Measurements from ENCODE around the gene PAQR7. TPM values are rescaled to one million over a fixed set of nuclear protein-coding genes. Genes with fewer than 3 reads are reported as not detected.

Gene PAQR7
- total RNA-seq, 1 experiment from 2014 or later, result 13.6 TPM

- H3K36me3 Mint-ChIP-seq (ENCODE audit: insufficient read depth, unreplicated experiment), result peaks cover 5% of the 10 kb centered on the region
- CTCF ChIA-PET, result no interaction called here
- H3K9me3 Mint-ChIP-seq (ENCODE audit: low read depth, unreplicated experiment), result no peaks in the 10 kb centered on the region
- intact Hi-C loops (cut with micrococcal nuclease; ENCODE audit: unreplicated experiment), result no loop called here
- peaks cover 7% of the 10 kb centered on the region for H3K27me3 Mint-ChIP-seq (ENCODE audit: unreplicated experiment)
- no peak overlapping the region for H3K27ac Mint-ChIP-seq (ENCODE audit: unreplicated experiment)
- DNase-seq, result no peak
- no peak for TF ChIP-seq CTCF (IDR thresholded peaks at IDR 0.05; ENCODE audit: unreplicated experiment)
- no peaks in the 10 kb centered on the region for H3K4me1 Mint-ChIP-seq (ENCODE audit: low read depth, unreplicated experiment)
- BruUV-seq (replicated peaks), result no TSS peak
- H3K4me3 Mint-ChIP-seq (ENCODE audit: low read depth, unreplicated experiment), result no peak overlapping the region
Observed at GRCh38 chr1:25913206-25913605, 37.7 kb upstream of the PAQR7 start.

DNA sequence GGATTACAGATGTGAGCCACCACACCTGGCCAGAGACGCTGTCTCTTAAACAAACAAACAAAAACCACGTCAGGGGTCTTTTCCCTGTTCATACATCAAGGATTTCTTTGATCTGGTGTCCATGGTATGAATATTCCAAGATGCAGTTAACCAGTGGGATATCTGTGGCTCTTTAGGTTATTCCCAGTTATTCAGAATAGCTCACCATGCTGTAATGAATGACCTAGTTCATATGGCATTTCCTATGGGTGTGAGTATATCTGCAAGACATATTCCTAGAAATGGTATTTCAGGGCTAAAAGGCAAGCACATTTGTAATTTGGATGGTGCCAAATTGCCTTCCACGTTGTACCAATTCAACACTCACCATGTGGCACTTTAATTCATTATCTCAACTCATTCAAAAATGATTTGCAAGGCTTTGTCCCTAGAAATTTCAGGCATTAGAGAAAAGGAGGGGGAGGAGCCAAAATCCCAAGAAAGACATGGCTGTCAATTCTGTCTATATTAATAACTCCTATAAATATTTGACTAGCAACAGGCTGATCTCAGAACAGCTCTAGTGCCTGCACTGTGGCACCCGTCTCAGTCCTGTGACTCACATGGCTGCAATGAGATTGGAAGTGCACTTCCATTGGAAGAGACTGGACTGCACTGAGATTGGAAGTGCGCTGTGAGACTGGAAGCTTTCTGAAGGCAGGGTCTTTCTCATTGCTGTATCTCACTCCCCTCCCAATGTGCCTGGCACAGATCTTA, 36.7 kb upstream of the PAQR7 start:
- no peak for DNase-seq
- no peak overlapping the region for H3K27ac Mint-ChIP-seq (ENCODE audit: unreplicated experiment)

GRCh38 chr1:25911162-25911561, 35.7 kb upstream of the PAQR7 start:
- intact Hi-C loops (cut with micrococcal nuclease; ENCODE audit: unreplicated experiment), result no loop called here
- Mint-ChIP-seq H3K27ac (ENCODE audit: unreplicated experiment) (no peak overlapping the region), H3K9me3 (ENCODE audit: low read depth, unreplicated experiment) (no peaks in the 10 kb centered on the region), H3K4me3 (ENCODE audit: low read depth, unreplicated experiment) (no peak overlapping the region), H3K4me1 (ENCODE audit: low read depth, unreplicated experiment) (peaks cover 9% of the 10 kb centered on the region), H3K27me3 (ENCODE audit: unreplicated experiment) (no peaks in the 10 kb centered on the region), H3K36me3 (ENCODE audit: insufficient read depth, unreplicated experiment) (peaks cover 16% of the 10 kb centered on the region)
- TF ChIP-seq CTCF (IDR thresholded peaks at IDR 0.05; ENCODE audit: unreplicated experiment), result no peak
- BruUV-seq (replicated peaks), result no TSS peak
- no peak for DNase-seq
- CTCF ChIA-PET, result no interaction called here

More for the DNA sequence above, 36.7 kb upstream of the PAQR7 start:
- Mint-ChIP-seq H3K4me1 (ENCODE audit: low read depth, unreplicated experiment) (peaks cover 3% of the 10 kb centered on the region), H3K4me3 (ENCODE audit: low read depth, unreplicated experiment) (no peak overlapping the region), H3K9me3 (ENCODE audit: low read depth, unreplicated experiment) (no peaks in the 10 kb centered on the region), H3K36me3 (ENCODE audit: insufficient read depth, unreplicated experiment) (peaks cover 8% of the 10 kb centered on the region), H3K27me3 (ENCODE audit: unreplicated experiment) (peaks cover 7% of the 10 kb centered on the region)
- no peak for TF ChIP-seq CTCF (IDR thresholded peaks at IDR 0.05; ENCODE audit: unreplicated experiment)
- BruUV-seq (replicated peaks), result no TSS peak
- intact Hi-C loops (cut with micrococcal nuclease; ENCODE audit: unreplicated experiment), result no loop called here
- CTCF ChIA-PET, result interaction anchor here (0.6 kb wide), 1 partner anchor 71 kb away, joined by 3 read pairs; no protein-coding TSS in a partner anchor

- TF ChIP-seq CTCF (IDR thresholded peaks at IDR 0.05; ENCODE audit: unreplicated experiment), result no peak
- DNase-seq, result no peak
- Mint-ChIP-seq H3K27ac (ENCODE audit: unreplicated experiment) (no peak overlapping the region), H3K4me3 (ENCODE audit: low read depth, unreplicated experiment) (no peak overlapping the region), H3K36me3 (ENCODE audit: insufficient read depth, unreplicated experiment) (peaks cover 32% of the 10 kb centered on the region), H3K27me3 (ENCODE audit: unreplicated experiment) (no peaks in the 10 kb centered on the region), H3K4me1 (ENCODE audit: low read depth, unreplicated experiment) (peaks cover 9% of the 10 kb centered on the region), H3K9me3 (ENCODE audit: low read depth, unreplicated experiment) (no peaks in the 10 kb centered on the region)
- CTCF ChIA-PET, result no interaction called here
- intact Hi-C loops (cut with micrococcal nuclease; ENCODE audit: unreplicated experiment), result no loop called here
- BruUV-seq (replicated peaks), result no TSS peak
Observed at GRCh38 chr1:25909040-25909439, 33.5 kb upstream of the PAQR7 start.

All from Calu3 (cell line).